PC-9 (cell line): ENCODE measurements around the gene TUBG1. TPM values are rescaled to one million over a fixed set of nuclear protein-coding genes. Genes with fewer than 3 reads are reported as not detected.
"Not testable (repeated sequence)": the region's sequence is repeated elsewhere in the genome, so short reads cannot be mapped to it uniquely, and the experiment has no call there.

Experiments used
- BruUV-seq: library from RNA; stranded (reverse); fragments of 400-500 nt; replicated peaks from 2 replicates; lab custom pipeline; 2021; lab: Mats Ljungman, UMichigan
- CTCF ChIA-PET: fragments of 300-600 bp; sonication (Branson Sonifier 250); formaldehyde crosslinking; loops from one replicate; lab custom pipeline; 2022; ENCODE audit warnings: antibody characterized with exemption; lab: Charles Lee
- POLR2A ChIA-PET: fragments of 300-600 bp; sonication (Branson Sonifier 250); formaldehyde crosslinking; loops from one replicate; lab custom pipeline; 2022; ENCODE audit warnings: antibody characterized with exemption; ENCODE audit not compliant: unreplicated experiment; lab: Charles Lee
- DNase-seq, 2 experiments: peaks; one replicate each; pipeline versions ENCODE4 v3.0.0 to v3.0.0-alpha.2; 2015 to 2022; ENCODE audit warnings: mixed read lengths in 1 of 2
- H2AFZ ChIP-seq: fragments of 200-600 bp; sonication (generic); 2 replicates; pipeline ENCODE4 v1.8.1; 2017; ENCODE audit warnings: antibody characterized with exemption
- H3F3A ChIP-seq: fragments of 200-600 bp; sonication (generic); 2 replicates; pipeline ENCODE4 v1.8.1; 2017; ENCODE audit warnings: antibody characterized with exemption, mild to moderate bottlenecking, low read depth; ENCODE audit not compliant: insufficient read depth
- H3K27ac ChIP-seq: fragments of 200-600 bp; sonication (generic); 2 replicates; pipeline ENCODE4 v1.6.1; 2016; ENCODE audit warnings: mixed run types
- H3K27me3 ChIP-seq: fragments of 200-600 bp; sonication (generic); 2 replicates; pipeline ENCODE4 v1.6.1; 2016; ENCODE audit warnings: low read depth, mixed run types; ENCODE audit not compliant: insufficient read depth
- H3K36me3 ChIP-seq: fragments of 200-600 bp; sonication (generic); 2 replicates; pipeline ENCODE4 v1.6.1; 2016; ENCODE audit warnings: low read depth, mixed run types
- H3K4me1 ChIP-seq: fragments of 200-600 bp; sonication (generic); replicated peaks from 2 replicates; pipeline ENCODE4 v1.6.1; 2016; ENCODE audit warnings: mixed run types; ENCODE audit not compliant: insufficient read depth
- H3K4me2 ChIP-seq: fragments of 200-600 bp; sonication (generic); 2 replicates; pipeline ENCODE4 v1.6.1; 2017; ENCODE audit warnings: mixed run types
- H3K4me3 ChIP-seq: fragments of 200-600 bp; sonication (generic); 2 replicates; pipeline ENCODE4 v1.6.1; 2016; ENCODE audit warnings: mixed run types
- H3K79me2 ChIP-seq: fragments of 200-600 bp; sonication (generic); 2 replicates; pipeline ENCODE4 v1.6.1; 2017; ENCODE audit warnings: low read depth, mixed run types
- H3K9me2 ChIP-seq: fragments of 200-600 bp; sonication (generic); 2 replicates; pipeline ENCODE4 v1.8.1; 2017; ENCODE audit warnings: mild to moderate bottlenecking; ENCODE audit not compliant: insufficient read depth
- H3K9me3 ChIP-seq: fragments of 200-600 bp; sonication (generic); 2 replicates; pipeline ENCODE4 v1.8.1; 2016; ENCODE audit warnings: low read depth; ENCODE audit not compliant: insufficient read depth
- H4K20me1 ChIP-seq: fragments of 200-600 bp; sonication (generic); 2 replicates; pipeline ENCODE4 v1.8.1; 2017; ENCODE audit not compliant: insufficient read depth
- EZH2 ChIP-seq: fragments of 200-600 bp; sonication (generic); IDR thresholded peaks from 2 replicates; pipeline ENCODE4 v1.8.0; 2017; ENCODE audit warnings: antibody characterized with exemption, low read depth
- intact Hi-C: fragments of 100-400 bp; cut with micrococcal nuclease; formaldehyde crosslinking; loops from one replicate; pipeline ENCODE4 v1.10.0; 2022; ENCODE audit not compliant: unreplicated experiment
- total RNA-seq: library from RNA; stranded (reverse); gene quantifications from 2 replicates; pipeline ENCODE4 v1.2.3, GENCODE V29; 2021
- TF ChIP-seq, protein P1 (sequence below): fragments of 200-600 bp; sonication (generic); conservative IDR thresholded peaks from 2 replicates; pipeline ENCODE4 v1.6.1; 2017; ENCODE audit warnings: mixed run types, antibody characterized with exemption, mild to moderate bottlenecking, moderate library complexity

TUBG1 gene
- total RNA-seq, 1 experiment from 2014 or later = 85.6 TPM

DNA sequence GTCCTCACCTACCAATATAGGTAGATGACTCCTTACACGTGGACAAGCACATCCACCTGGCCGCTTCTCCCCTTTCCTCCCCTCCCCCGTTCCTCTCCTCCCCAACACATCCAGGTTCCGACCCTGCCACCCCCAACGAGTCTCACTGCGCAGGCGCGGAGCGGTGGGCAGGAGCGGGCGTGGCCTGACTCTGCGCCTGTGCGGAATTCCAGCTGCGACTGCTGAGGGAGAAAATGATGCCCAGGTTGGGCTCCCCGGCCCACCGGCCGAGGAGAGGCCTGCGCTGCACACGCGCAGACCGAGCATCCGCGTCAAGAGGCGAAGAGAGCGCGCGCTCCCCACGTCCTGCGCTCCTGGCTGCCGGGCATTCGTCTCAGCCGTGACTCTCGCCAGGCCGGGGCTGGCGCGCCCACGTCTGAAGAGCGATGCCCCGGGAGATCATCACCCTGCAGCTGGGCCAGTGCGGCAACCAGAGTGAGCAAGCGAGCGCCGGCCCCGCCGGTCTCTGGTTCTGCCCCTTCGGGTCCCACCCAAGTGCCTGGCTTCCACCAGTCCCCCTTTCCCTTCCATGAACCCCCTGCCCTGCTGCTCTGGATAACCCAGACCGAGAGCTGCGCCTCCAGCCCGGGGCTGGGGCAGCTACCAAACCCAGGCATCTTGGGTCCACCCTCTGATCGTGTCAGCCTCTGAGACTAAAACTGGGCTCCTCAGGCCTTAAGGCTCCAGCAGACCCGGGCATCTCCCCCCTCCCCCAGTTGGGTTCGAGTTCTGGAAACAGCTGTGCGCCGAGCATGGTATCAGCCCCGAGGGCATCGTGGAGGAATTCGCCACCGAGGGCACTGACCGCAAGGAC is 49.8 kb downstream of the TUBG1 start, which contains the start of gene TUBG2:
Gene TUBG2 (plus strand): TSS at position 206 of the 853 bp plus-strand sequence. CDS start 220 bp downstream, at position 426.
- H3K79me2 ChIP-seq = no peaks in the 10 kb centered on the region
- POLR2A ChIA-PET = interaction anchor here (0.7 kb wide), 1 partner anchor 14 kb away, joined by 5 read pairs; no protein-coding TSS in a partner anchor

DNA sequence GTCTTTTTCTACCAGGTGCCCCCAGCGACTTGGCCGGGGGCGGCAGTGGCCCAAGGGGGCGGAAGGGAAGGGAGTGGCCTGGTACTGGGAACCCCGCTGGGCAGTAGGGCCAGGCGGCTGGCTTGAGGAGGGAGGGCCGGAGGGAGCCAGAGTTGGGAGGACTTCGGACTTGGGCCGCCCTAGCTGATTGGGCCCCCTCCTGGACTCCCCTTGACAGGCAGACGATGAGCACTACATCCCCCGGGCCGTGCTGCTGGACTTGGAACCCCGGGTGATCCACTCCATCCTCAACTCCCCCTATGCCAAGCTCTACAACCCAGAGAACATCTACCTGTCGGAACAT is 50.4 kb downstream of the TUBG1 start:
- H3K9me3 ChIP-seq, H3K79me2 ChIP-seq, POLR2A ChIA-PET, H3K27me3 ChIP-seq, BruUV-seq, H3K9me2 ChIP-seq, H3K36me3 ChIP-seq, DNase-seq, CTCF ChIA-PET, H4K20me1 ChIP-seq: not testable (repeated sequence)
- peak overlapping the region; percentile 70; the same call in 1 of the 2 replicates for H3K4me3 ChIP-seq
- peaks cover 47% of the 10 kb centered on the region for H3F3A ChIP-seq
- peak overlapping the region; percentile 79 for H2AFZ ChIP-seq
- intact Hi-C loops = loop anchor here (5.0 kb wide), 1 partner anchor 38 kb away; no protein-coding TSS in a partner anchor
- peak overlapping the region; percentile 49; the same call in 1 of the 2 replicates for H3K27ac ChIP-seq
- H3K4me2 ChIP-seq = peak overlapping the region; percentile 100
- H3K4me1 ChIP-seq = peaks cover 41% of the 10 kb centered on the region

More for the DNA sequence above, 49.8 kb downstream of the TUBG1 start, which contains the start of gene TUBG2:
- no TSS peak for BruUV-seq
- Histone ChIP-seq H3K4me2 (peak within 1 kb of the TSS; percentile 100), H3K4me1 (peaks cover 41% of the 10 kb centered on the region), H3K4me3 (peak within 1 kb of the TSS; percentile 70), H3K27ac (peak within 1 kb of the TSS; percentile 49), H3K9me2 (no peaks in the 10 kb centered on the region), H2AFZ (peak within 1 kb of the TSS; percentile 79), H3F3A (peaks cover 47% of the 10 kb centered on the region), H3K27me3 (no peaks in the 10 kb centered on the region), H4K20me1 (no peaks in the 10 kb centered on the region), H3K9me3 (no peaks in the 10 kb centered on the region), H3K36me3 (no peaks in the 10 kb centered on the region)
- DNase-seq = peak; percentile 70 to 92
- TF ChIP-seq, protein P1, sequence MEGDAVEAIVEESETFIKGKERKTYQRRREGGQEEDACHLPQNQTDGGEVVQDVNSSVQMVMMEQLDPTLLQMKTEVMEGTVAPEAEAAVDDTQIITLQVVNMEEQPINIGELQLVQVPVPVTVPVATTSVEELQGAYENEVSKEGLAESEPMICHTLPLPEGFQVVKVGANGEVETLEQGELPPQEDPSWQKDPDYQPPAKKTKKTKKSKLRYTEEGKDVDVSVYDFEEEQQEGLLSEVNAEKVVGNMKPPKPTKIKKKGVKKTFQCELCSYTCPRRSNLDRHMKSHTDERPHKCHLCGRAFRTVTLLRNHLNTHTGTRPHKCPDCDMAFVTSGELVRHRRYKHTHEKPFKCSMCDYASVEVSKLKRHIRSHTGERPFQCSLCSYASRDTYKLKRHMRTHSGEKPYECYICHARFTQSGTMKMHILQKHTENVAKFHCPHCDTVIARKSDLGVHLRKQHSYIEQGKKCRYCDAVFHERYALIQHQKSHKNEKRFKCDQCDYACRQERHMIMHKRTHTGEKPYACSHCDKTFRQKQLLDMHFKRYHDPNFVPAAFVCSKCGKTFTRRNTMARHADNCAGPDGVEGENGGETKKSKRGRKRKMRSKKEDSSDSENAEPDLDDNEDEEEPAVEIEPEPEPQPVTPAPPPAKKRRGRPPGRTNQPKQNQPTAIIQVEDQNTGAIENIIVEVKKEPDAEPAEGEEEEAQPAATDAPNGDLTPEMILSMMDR = no peak
- CTCF ChIA-PET = interaction anchor here (0.7 kb wide), 1 partner anchor 14 kb away, joined by 9 read pairs; no protein-coding TSS in a partner anchor
- intact Hi-C loops = loop anchor here (5.0 kb wide), 1 partner anchor 37 kb away; no protein-coding TSS in a partner anchor

- H3F3A ChIP-seq = peaks cover 38% of the 10 kb centered on the region
- BruUV-seq = no TSS peak
- no peaks in the 10 kb centered on the region for H3K36me3 ChIP-seq
- no peaks in the 10 kb centered on the region for H3K27me3 ChIP-seq
- H3K27ac ChIP-seq = peak overlapping the region; percentile 49
- peak; percentile 50 to 82 for DNase-seq
- H4K20me1 ChIP-seq = no peaks in the 10 kb centered on the region
- ChIA-PET CTCF (interaction anchor here (0.7 kb wide), 1 partner anchor 728 kb away, joined by 3 read pairs; no protein-coding TSS in a partner anchor), POLR2A (interaction anchor here (0.6 to 1.1 kb wide), 2 partner anchors 43 to 62 kb away, joined by 3 to 7 read pairs; no protein-coding TSS in a partner anchor)
- H3K9me3 ChIP-seq = no peaks in the 10 kb centered on the region
- peak overlapping the region; percentile 59 for H3K4me2 ChIP-seq
- no peak for TF ChIP-seq EZH2
- H3K9me2 ChIP-seq = no peaks in the 10 kb centered on the region
- H2AFZ ChIP-seq = no peak overlapping the region
- intact Hi-C loops = no loop called here
- H3K4me1 ChIP-seq = peaks cover 33% of the 10 kb centered on the region
- no peaks in the 10 kb centered on the region for H3K79me2 ChIP-seq
- H3K4me3 ChIP-seq = no peak overlapping the region; the same call in 1 of the 2 replicates
Observed at GRCh38 chr17:42660692-42661345, 51.3 kb downstream of the TUBG1 start.

Other genes starting within 250 kb of the TUBG1 start
- 65.2 and 74.6 TPM in 2 replicates for gene STAT3, start 221.2 kb upstream of the TUBG1 start, total RNA-seq
- 154 and 170 TPM in 2 replicates for gene CAVIN1, start 186.4 kb upstream of the TUBG1 start, total RNA-seq
- 39.4 and 55.1 TPM in 2 replicates for gene ATP6V0A1, start 150.8 kb upstream of the TUBG1 start, total RNA-seq
- gene NAGLU, start 73.4 kb upstream of the TUBG1 start, total RNA-seq = 18.2 and 20.6 TPM in 2 replicates
- 0.90 and 1.3 TPM in 2 replicates for gene HSD17B1, start 56.8 kb upstream of the TUBG1 start, total RNA-seq
- gene COASY, start 47.5 kb upstream of the TUBG1 start, total RNA-seq = 133 and 152 TPM in 2 replicates
- 20.0 and 26.0 TPM in 2 replicates for gene MLX, start 42.6 kb upstream of the TUBG1 start, total RNA-seq
- gene PSMC3IP, start 32.0 kb upstream of the TUBG1 start, total RNA-seq = 10.2 and 13.4 TPM in 2 replicates
- 57.0 and 61.7 TPM in 2 replicates for gene RETREG3, start 309 bp upstream of the TUBG1 start, total RNA-seq
- 25.5 and 28.3 TPM in 2 replicates for gene TUBG2, start 49.6 kb downstream of the TUBG1 start, total RNA-seq
- 22.5 and 32.2 TPM in 2 replicates for gene PLEKHH3, start 67.3 kb downstream of the TUBG1 start, total RNA-seq
- gene CCR10, start 72.2 kb downstream of the TUBG1 start, total RNA-seq = 0.25 TPM in 1 of 2 replicates, not detected in the other
- gene CNTNAP1, start 72.8 kb downstream of the TUBG1 start, total RNA-seq = 1.4 and 1.8 TPM in 2 replicates
- gene EZH1, start 135.4 kb downstream of the TUBG1 start, total RNA-seq = 22.8 and 24.8 TPM in 2 replicates
- gene RAMP2, start 151.5 kb downstream of the TUBG1 start, total RNA-seq = 1.1 TPM in 1 of 2 replicates, not detected in the other
- gene VPS25, start 163.8 kb downstream of the TUBG1 start, total RNA-seq = 38.7 and 48.4 TPM in 2 replicates
- 8.3 and 11.9 TPM in 2 replicates for gene WNK4, start 170.9 kb downstream of the TUBG1 start, total RNA-seq
- 49.3 and 49.9 TPM in 2 replicates for gene COA3, start 189.0 kb downstream of the TUBG1 start, total RNA-seq
- gene CNTD1, start 189.2 kb downstream of the TUBG1 start, total RNA-seq = not detected in 2 replicates
- 58.9 and 66.0 TPM in 2 replicates for gene BECN1, start 214.6 kb downstream of the TUBG1 start, total RNA-seq
- gene PSME3, start 223.7 kb downstream of the TUBG1 start, total RNA-seq = 115 and 122 TPM in 2 replicates
- 3.7 TPM in 2 replicates for gene AOC2, start 234.9 kb downstream of the TUBG1 start, total RNA-seq
- gene AOC3, start 241.5 kb downstream of the TUBG1 start, total RNA-seq = 0.98 and 2.8 TPM in 2 replicates